ENCODE results near the gene EIF2B4. TPM values are rescaled to one million over a fixed set of nuclear protein-coding genes. Genes with fewer than 3 reads are reported as not detected.

The EIF2B4 gene
- total and polyA plus RNA-seq, 2 of the 13 experiments (the other 11 are each of a cell fraction or from before 2014, with no cell fraction given) = 91.5 to 96.4 TPM

DNA sequence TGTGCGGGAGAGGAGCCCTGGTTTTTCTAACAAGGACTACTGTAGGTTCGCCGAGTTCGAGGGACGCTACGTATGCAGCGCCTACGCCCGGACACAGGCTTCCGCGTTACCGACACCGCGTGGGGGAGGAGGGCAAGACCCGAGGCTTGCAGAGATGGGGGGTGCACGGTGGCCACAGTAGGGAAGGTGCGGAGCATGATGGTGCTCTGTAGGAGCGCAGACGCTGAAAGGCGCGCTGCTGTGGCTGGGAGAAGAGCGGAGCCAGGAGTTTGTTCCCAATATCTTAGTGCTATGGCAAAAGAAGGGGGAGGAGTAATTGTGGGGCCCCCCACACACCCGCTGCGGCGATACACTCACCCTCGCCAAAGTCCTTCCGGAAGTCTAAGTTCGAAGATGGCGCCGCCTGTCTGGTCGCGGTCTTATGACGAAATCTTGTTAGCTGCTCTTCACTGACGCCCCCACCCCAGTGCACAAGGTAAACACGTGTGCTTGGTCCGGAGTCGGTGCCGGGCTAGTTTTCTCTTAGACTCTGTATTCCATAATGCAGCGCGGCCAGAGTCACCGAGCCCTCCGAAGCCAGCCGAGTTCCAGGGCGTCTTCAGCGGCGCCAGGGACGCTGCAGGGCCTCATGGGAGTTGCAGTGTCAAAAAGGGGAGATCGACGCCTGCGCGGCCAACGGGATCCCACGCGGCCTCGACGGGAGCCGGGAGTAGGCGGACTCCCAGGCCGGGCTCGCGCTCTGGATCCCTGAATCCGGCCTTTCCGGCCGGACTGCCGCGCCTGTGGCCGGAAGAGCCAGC is 13.6 kb downstream of the EIF2B4 start, which contains the start of gene GTF3C2 (continued):
- TF ChIP-seq, protein P1, sequence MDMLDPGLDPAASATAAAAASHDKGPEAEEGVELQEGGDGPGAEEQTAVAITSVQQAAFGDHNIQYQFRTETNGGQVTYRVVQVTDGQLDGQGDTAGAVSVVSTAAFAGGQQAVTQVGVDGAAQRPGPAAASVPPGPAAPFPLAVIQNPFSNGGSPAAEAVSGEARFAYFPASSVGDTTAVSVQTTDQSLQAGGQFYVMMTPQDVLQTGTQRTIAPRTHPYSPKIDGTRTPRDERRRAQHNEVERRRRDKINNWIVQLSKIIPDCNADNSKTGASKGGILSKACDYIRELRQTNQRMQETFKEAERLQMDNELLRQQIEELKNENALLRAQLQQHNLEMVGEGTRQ (IDR thresholded peaks at IDR 0.05; ENCODE audit: low read depth, low read length) = no peak
- TF ChIP-seq, protein P1 (CRISPR knock-in tag; IDR thresholded peaks at IDR 0.05; ENCODE audit: borderline replicate concordance) = peak; percentile 66; the same call in 1 of the 2 replicates
- TF ChIP-seq NR3C1 (CRISPR knock-in tag; IDR thresholded peaks at IDR 0.05) (no peak), ZKSCAN1 (IDR thresholded peaks at IDR 0.05; ENCODE audit: low read length) (peak; percentile 7; the same call in 1 of the 2 replicates), FIP1L1 (IDR thresholded peaks at IDR 0.05; ENCODE audit: borderline replicate concordance, insufficient read depth, low read depth, low read length) (peak; percentile 12), PHF21A (CRISPR knock-in tag; IDR thresholded peaks at IDR 0.05) (peak; percentile 70), ZNF737 (CRISPR knock-in tag; IDR thresholded peaks at IDR 0.05; ENCODE audit: borderline replicate concordance) (no peak; the same call in 1 of the 2 replicates), SP140L (CRISPR knock-in tag; IDR thresholded peaks at IDR 0.05; ENCODE audit: borderline replicate concordance) (peak; percentile 33; the same call in 1 of the 2 replicates), ZBTB7A (CRISPR knock-in tag; IDR thresholded peaks at IDR 0.05) (peak; percentile 51; the same call in 1 of the 2 replicates), ZNF3 (CRISPR knock-in tag; IDR thresholded peaks at IDR 0.05) (peak; percentile 28), ZNF12 (CRISPR knock-in tag; IDR thresholded peaks at IDR 0.05) (no peak; the same call in 1 of the 2 replicates), MIXL1 (CRISPR knock-in tag; IDR thresholded peaks at IDR 0.05) (peak; percentile 54; the same call in 1 of the 2 replicates)
- TF ChIP-seq, protein P2, sequence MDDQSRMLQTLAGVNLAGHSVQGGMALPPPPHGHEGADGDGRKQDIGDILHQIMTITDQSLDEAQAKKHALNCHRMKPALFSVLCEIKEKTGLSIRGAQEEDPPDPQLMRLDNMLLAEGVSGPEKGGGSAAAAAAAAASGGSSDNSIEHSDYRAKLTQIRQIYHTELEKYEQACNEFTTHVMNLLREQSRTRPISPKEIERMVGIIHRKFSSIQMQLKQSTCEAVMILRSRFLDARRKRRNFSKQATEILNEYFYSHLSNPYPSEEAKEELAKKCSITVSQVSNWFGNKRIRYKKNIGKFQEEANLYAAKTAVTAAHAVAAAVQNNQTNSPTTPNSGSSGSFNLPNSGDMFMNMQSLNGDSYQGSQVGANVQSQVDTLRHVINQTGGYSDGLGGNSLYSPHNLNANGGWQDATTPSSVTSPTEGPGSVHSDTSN (CRISPR knock-in tag; IDR thresholded peaks at IDR 0.05; ENCODE audit: borderline replicate concordance) = no peak
- TF ChIP-seq, protein P3, sequence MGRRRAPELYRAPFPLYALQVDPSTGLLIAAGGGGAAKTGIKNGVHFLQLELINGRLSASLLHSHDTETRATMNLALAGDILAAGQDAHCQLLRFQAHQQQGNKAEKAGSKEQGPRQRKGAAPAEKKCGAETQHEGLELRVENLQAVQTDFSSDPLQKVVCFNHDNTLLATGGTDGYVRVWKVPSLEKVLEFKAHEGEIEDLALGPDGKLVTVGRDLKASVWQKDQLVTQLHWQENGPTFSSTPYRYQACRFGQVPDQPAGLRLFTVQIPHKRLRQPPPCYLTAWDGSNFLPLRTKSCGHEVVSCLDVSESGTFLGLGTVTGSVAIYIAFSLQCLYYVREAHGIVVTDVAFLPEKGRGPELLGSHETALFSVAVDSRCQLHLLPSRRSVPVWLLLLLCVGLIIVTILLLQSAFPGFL (CRISPR knock-in tag; IDR thresholded peaks at IDR 0.05) = no peak
- TF ChIP-seq, protein P4, sequence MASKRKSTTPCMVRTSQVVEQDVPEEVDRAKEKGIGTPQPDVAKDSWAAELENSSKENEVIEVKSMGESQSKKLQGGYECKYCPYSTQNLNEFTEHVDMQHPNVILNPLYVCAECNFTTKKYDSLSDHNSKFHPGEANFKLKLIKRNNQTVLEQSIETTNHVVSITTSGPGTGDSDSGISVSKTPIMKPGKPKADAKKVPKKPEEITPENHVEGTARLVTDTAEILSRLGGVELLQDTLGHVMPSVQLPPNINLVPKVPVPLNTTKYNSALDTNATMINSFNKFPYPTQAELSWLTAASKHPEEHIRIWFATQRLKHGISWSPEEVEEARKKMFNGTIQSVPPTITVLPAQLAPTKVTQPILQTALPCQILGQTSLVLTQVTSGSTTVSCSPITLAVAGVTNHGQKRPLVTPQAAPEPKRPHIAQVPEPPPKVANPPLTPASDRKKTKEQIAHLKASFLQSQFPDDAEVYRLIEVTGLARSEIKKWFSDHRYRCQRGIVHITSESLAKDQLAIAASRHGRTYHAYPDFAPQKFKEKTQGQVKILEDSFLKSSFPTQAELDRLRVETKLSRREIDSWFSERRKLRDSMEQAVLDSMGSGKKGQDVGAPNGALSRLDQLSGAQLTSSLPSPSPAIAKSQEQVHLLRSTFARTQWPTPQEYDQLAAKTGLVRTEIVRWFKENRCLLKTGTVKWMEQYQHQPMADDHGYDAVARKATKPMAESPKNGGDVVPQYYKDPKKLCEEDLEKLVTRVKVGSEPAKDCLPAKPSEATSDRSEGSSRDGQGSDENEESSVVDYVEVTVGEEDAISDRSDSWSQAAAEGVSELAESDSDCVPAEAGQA (IDR thresholded peaks at IDR 0.05; ENCODE audit: low read depth) = peak; percentile 94
- TF ChIP-seq, protein P4 (CRISPR knock-in tag; IDR thresholded peaks at IDR 0.05; ENCODE audit: borderline replicate concordance) = no peak
